Aorta (tissue), 5 donors: ENCODE measurements around the gene MUC3A. TPM values are rescaled to one million over a fixed set of nuclear protein-coding genes. Genes with fewer than 3 reads are reported as not detected.
"Not testable (repeated sequence)": the region's sequence is repeated elsewhere in the genome, so short reads cannot be mapped to it uniquely, and the experiment has no call there.

Experiments used
- ATAC-seq: fragments of 200-7000 bp; cut with Tn5 transposase; one replicate; pipeline ENCODE4 v1.9.1; 2022; ENCODE audit warnings: moderate library complexity; ENCODE audit not compliant: low FRiP score
- DNase-seq, 2 donors: peaks; one replicate each; pipeline ENCODE4 v3.0.0-alpha.2; 2020
- H3K27ac ChIP-seq, 2 donors: one replicate each; pipeline ENCODE4 v1.5.1; 2013; ENCODE audit warnings: low read length in 2 of 2, mild to moderate bottlenecking in 2 of 2, moderate library complexity in 2 of 2, control low read depth in 1 of 2, inconsistent platforms in 1 of 2, low read depth in 1 of 2
- H3K27me3 ChIP-seq, 2 donors: one replicate each; pipeline ENCODE4 v1.6.1; 2013; ENCODE audit warnings: control low read depth in 1 of 2, low read length in 1 of 2, mild to moderate bottlenecking in 1 of 2, moderate library complexity in 1 of 2; ENCODE audit not compliant: insufficient read depth in 2 of 2, control insufficient read depth in 1 of 2
- H3K36me3 ChIP-seq, 2 donors: one replicate each; pipeline ENCODE4 v1.6.1; 2013; ENCODE audit warnings: control low read depth in 1 of 2, low read length in 1 of 2, mild to moderate bottlenecking in 1 of 2; ENCODE audit not compliant: insufficient read depth in 2 of 2, control insufficient read depth in 1 of 2
- H3K4me1 ChIP-seq, 2 donors: one replicate each; pipeline ENCODE4 v1.6.1; 2013; ENCODE audit warnings: low read length in 2 of 2, control low read depth in 1 of 2, mild to moderate bottlenecking in 1 of 2, moderate library complexity in 1 of 2; ENCODE audit not compliant: insufficient read depth in 2 of 2, control insufficient read depth in 1 of 2
- H3K4me3 ChIP-seq, 2 donors: one replicate each; pipeline ENCODE4 v1.5.1; 2013; ENCODE audit warnings: low read length in 2 of 2, control low read depth in 1 of 2, mild to moderate bottlenecking in 1 of 2
- H3K9me3 ChIP-seq: one replicate; pipeline ENCODE4 v1.6.1; 2013; ENCODE audit warnings: mild to moderate bottlenecking, low read length; ENCODE audit not compliant: control insufficient read depth
- WGBS, 2 donors: extraction: QIAGEN DNeasy Blood & Tissue Kit; methylation state at CpG; one replicate each; pipeline ENCODE4 v1.1.7; 2013; 5-methylcytosine and 5-hydroxymethylcytosine counted together
- intact Hi-C, 2 donors: fragments of 100-400 bp; cut with DNase I; formaldehyde crosslinking; loops; one replicate each; pipeline versions ENCODE4 v1.14.2 to v1.15.0; 2022
- polyA plus RNA-seq, 2 donors: library from polyadenylated mRNA; stranded (reverse); fragments of 200-250 nt; gene quantifications; one replicate each; pipeline ENCODE4 v1.2.3, GENCODE V29; 2013
- total RNA-seq, 2 donors: library from RNA; stranded (reverse); fragmentation: NEBNext Ultra II Directional; extraction: Animal tissue kit (Norgen Biotek cat#: 25700); gene quantifications; one replicate each; pipeline ENCODE4 v1.2.1, GENCODE V29; 2021
- donor health status: healthy with polysubstance abuse.
- donor health status: Bipolar disorder and iron deficiency.
- donor health status: DM: no; HTN: no; CAD: no.
- donor health status: DM: no; HTN: no; CAD: no.
- donor health status: DM: yes; HTN: yes; CAD: no.

MUC3A gene
- total and polyA plus RNA-seq, 4 donors, result 0.39 to 5.5 (median 0.45) TPM; not detected in 1

GRCh38 chr7:100991631-100992030 is 42.3 kb downstream of the MUC3A start:
- no peaks in the 10 kb centered on the region for H3K36me3 ChIP-seq
- 90% methylated on average over 9 of the region's 9 CpGs for WGBS, 2 donors
- no peaks in the 10 kb centered on the region for H3K4me1 ChIP-seq
- H3K4me3 ChIP-seq, result no peak overlapping the region
- H3K27ac ChIP-seq, result no peak overlapping the region
- H3K27me3 ChIP-seq, result no peaks in the 10 kb centered on the region
- intact Hi-C loops, result no loop called here
- DNase-seq (no peak), ATAC-seq (no peak)
- H3K9me3 ChIP-seq, result no peaks in the 10 kb centered on the region

GRCh38 chr7:100992280-100992679 is 42.9 kb downstream of the MUC3A start:
- ATAC-seq, intact Hi-C loops, H3K4me1 ChIP-seq, H3K9me3 ChIP-seq, H3K36me3 ChIP-seq, H3K4me3 ChIP-seq, DNase-seq, H3K27ac ChIP-seq, H3K27me3 ChIP-seq: not testable (repeated sequence)
- 83 to 88% methylated on average over 11 of the region's 12 CpGs for WGBS, 2 donors

- H3K27me3 ChIP-seq, H3K4me3 ChIP-seq, H3K36me3 ChIP-seq, H3K27ac ChIP-seq, H3K9me3 ChIP-seq, DNase-seq, intact Hi-C loops, H3K4me1 ChIP-seq: not testable (repeated sequence)
- peak; percentile 72 for ATAC-seq
- WGBS, 2 donors, result no CpG with 5 or more reads among the region's 9 CpGs
Measured at GRCh38 chr7:100994671-100995070, 45.3 kb downstream of the MUC3A start.

- H3K36me3 ChIP-seq, H3K9me3 ChIP-seq, intact Hi-C loops, H3K4me1 ChIP-seq, H3K27me3 ChIP-seq, H3K27ac ChIP-seq, H3K4me3 ChIP-seq: not testable (repeated sequence)
- ATAC-seq (peak; percentile 56), DNase-seq (peak in 1 of 2 donors; percentile 24)
- WGBS, 2 donors, result 86 to 89% methylated on average over 4 of the region's 10 CpGs
Measured at GRCh38 chr7:100998530-100998929, 49.2 kb downstream of the MUC3A start.

- DNase-seq, H3K4me1 ChIP-seq, H3K27me3 ChIP-seq, intact Hi-C loops, H3K4me3 ChIP-seq, H3K27ac ChIP-seq, H3K36me3 ChIP-seq, H3K9me3 ChIP-seq: not testable (repeated sequence)
- ATAC-seq, result peak; percentile 84
- WGBS, 2 donors, result no CpG with 5 or more reads among the region's 9 CpGs
Measured at GRCh38 chr7:100999334-100999733, 50.0 kb downstream of the MUC3A start.

GRCh38 chr7:101000025-101000424 is 50.7 kb downstream of the MUC3A start:
- H3K4me3 ChIP-seq, H3K9me3 ChIP-seq, H3K27ac ChIP-seq, H3K4me1 ChIP-seq, H3K36me3 ChIP-seq, H3K27me3 ChIP-seq, intact Hi-C loops: not testable (repeated sequence)
- peak; percentile 59 for ATAC-seq
- peak; percentile 38 to 79 for DNase-seq
- 82% methylated on average over 9 to 10 of the region's 10 CpGs for WGBS, 2 donors

GRCh38 chr7:101002333-101002732 is 53.0 kb downstream of the MUC3A start:
- intact Hi-C loops, H3K36me3 ChIP-seq, H3K27ac ChIP-seq, H3K27me3 ChIP-seq, H3K4me3 ChIP-seq, ATAC-seq, H3K9me3 ChIP-seq, H3K4me1 ChIP-seq: not testable (repeated sequence)
- 95 to 100% methylated on average over 2 of the region's 8 CpGs for WGBS, 2 donors
- DNase-seq, result peak; percentile 5 to 77

- DNase-seq, H3K9me3 ChIP-seq, H3K27ac ChIP-seq, H3K4me3 ChIP-seq, H3K4me1 ChIP-seq, H3K27me3 ChIP-seq, H3K36me3 ChIP-seq, ATAC-seq, intact Hi-C loops: not testable (repeated sequence)
- WGBS, 2 donors, result 68 to 82% methylated on average over 2 of the region's 2 CpGs
Measured at GRCh38 chr7:101007361-101007760, 58.0 kb downstream of the MUC3A start.

GRCh38 chr7:101009629-101010028 is 60.3 kb downstream of the MUC3A start:
- WGBS, 2 donors, result 74 to 79% methylated on average over 5 of the region's 5 CpGs
- peak in 1 of 2 donors; percentile 2 for DNase-seq

More at GRCh38 chr7:101009629-101010028, 60.3 kb downstream of the MUC3A start:
- intact Hi-C loops, result no loop called here
- Histone ChIP-seq H3K27ac (no peak overlapping the region), H3K4me1 (no peaks in the 10 kb centered on the region), H3K4me3 (no peak overlapping the region), H3K27me3 (no peaks in the 10 kb centered on the region), H3K9me3 (no peaks in the 10 kb centered on the region), H3K36me3 (no peaks in the 10 kb centered on the region)
- no peak for ATAC-seq
